ENCODE results near the gene ZBTB17.

- no peak for TF ChIP-seq TEAD1 (CRISPR knock-in tag; IDR thresholded peaks at IDR 0.05)
- no peak for TF ChIP-seq ZNF512 (CRISPR knock-in tag; IDR thresholded peaks at IDR 0.05; ENCODE audit: borderline replicate concordance)
- TF ChIP-seq, protein P1, sequence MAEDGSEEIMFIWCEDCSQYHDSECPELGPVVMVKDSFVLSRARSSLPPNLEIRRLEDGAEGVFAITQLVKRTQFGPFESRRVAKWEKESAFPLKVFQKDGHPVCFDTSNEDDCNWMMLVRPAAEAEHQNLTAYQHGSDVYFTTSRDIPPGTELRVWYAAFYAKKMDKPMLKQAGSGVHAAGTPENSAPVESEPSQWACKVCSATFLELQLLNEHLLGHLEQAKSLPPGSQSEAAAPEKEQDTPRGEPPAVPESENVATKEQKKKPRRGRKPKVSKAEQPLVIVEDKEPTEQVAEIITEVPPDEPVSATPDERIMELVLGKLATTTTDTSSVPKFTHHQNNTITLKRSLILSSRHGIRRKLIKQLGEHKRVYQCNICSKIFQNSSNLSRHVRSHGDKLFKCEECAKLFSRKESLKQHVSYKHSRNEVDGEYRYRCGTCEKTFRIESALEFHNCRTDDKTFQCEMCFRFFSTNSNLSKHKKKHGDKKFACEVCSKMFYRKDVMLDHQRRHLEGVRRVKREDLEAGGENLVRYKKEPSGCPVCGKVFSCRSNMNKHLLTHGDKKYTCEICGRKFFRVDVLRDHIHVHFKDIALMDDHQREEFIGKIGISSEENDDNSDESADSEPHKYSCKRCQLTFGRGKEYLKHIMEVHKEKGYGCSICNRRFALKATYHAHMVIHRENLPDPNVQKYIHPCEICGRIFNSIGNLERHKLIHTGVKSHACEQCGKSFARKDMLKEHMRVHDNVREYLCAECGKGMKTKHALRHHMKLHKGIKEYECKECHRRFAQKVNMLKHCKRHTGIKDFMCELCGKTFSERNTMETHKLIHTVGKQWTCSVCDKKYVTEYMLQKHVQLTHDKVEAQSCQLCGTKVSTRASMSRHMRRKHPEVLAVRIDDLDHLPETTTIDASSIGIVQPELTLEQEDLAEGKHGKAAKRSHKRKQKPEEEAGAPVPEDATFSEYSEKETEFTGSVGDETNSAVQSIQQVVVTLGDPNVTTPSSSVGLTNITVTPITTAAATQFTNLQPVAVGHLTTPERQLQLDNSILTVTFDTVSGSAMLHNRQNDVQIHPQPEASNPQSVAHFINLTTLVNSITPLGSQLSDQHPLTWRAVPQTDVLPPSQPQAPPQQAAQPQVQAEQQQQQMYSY (CRISPR knock-in tag; IDR thresholded peaks at IDR 0.05): no peak
- no peak for TF ChIP-seq ZNF671 (CRISPR knock-in tag; IDR thresholded peaks at IDR 0.05)
- TF ChIP-seq ESRRA (CRISPR knock-in tag; IDR thresholded peaks at IDR 0.05; ENCODE audit: borderline replicate concordance): no peak
- TF ChIP-seq, protein P2, sequence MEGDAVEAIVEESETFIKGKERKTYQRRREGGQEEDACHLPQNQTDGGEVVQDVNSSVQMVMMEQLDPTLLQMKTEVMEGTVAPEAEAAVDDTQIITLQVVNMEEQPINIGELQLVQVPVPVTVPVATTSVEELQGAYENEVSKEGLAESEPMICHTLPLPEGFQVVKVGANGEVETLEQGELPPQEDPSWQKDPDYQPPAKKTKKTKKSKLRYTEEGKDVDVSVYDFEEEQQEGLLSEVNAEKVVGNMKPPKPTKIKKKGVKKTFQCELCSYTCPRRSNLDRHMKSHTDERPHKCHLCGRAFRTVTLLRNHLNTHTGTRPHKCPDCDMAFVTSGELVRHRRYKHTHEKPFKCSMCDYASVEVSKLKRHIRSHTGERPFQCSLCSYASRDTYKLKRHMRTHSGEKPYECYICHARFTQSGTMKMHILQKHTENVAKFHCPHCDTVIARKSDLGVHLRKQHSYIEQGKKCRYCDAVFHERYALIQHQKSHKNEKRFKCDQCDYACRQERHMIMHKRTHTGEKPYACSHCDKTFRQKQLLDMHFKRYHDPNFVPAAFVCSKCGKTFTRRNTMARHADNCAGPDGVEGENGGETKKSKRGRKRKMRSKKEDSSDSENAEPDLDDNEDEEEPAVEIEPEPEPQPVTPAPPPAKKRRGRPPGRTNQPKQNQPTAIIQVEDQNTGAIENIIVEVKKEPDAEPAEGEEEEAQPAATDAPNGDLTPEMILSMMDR (IDR thresholded peaks at IDR 0.05): no peak
- no peak for TF ChIP-seq ZBTB43 (CRISPR knock-in tag; IDR thresholded peaks at IDR 0.05)
- no peak for TF ChIP-seq ERG (CRISPR knock-in tag; IDR thresholded peaks at IDR 0.05)
- TF ChIP-seq, protein P3, sequence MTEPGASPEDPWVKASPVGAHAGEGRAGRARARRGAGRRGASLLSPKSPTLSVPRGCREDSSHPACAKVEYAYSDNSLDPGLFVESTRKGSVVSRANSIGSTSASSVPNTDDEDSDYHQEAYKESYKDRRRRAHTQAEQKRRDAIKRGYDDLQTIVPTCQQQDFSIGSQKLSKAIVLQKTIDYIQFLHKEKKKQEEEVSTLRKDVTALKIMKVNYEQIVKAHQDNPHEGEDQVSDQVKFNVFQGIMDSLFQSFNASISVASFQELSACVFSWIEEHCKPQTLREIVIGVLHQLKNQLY (CRISPR knock-in tag; IDR thresholded peaks at IDR 0.05): no peak
- TF ChIP-seq, protein P4, sequence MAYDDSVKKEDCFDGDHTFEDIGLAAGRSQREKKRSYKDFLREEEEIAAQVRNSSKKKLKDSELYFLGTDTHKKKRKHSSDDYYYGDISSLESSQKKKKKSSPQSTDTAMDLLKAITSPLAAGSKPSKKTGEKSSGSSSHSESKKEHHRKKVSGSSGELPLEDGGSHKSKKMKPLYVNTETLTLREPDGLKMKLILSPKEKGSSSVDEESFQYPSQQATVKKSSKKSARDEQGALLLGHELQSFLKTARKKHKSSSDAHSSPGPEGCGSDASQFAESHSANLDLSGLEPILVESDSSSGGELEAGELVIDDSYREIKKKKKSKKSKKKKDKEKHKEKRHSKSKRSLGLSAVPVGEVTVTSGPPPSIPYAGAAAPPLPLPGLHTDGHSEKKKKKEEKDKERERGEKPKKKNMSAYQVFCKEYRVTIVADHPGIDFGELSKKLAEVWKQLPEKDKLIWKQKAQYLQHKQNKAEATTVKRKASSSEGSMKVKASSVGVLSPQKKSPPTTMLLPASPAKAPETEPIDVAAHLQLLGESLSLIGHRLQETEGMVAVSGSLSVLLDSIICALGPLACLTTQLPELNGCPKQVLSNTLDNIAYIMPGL (CRISPR knock-in tag; IDR thresholded peaks at IDR 0.05): no peak
- TF ChIP-seq, protein P5, sequence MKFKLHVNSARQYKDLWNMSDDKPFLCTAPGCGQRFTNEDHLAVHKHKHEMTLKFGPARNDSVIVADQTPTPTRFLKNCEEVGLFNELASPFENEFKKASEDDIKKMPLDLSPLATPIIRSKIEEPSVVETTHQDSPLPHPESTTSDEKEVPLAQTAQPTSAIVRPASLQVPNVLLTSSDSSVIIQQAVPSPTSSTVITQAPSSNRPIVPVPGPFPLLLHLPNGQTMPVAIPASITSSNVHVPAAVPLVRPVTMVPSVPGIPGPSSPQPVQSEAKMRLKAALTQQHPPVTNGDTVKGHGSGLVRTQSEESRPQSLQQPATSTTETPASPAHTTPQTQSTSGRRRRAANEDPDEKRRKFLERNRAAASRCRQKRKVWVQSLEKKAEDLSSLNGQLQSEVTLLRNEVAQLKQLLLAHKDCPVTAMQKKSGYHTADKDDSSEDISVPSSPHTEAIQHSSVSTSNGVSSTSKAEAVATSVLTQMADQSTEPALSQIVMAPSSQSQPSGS (CRISPR knock-in tag; IDR thresholded peaks at IDR 0.05; ENCODE audit: borderline replicate concordance, low read depth): no peak
Observed at GRCh38 chr1:15988856-15989736, 13.2 kb upstream of the ZBTB17 start.

All from WTC11 (cell line).